Sigmoid colon (tissue), 7 donors: ENCODE results near the gene SLC9A1. TPM values are rescaled to one million over a fixed set of nuclear protein-coding genes. Genes with fewer than 3 reads are reported as not detected.
"Not testable (repeated sequence)": the region's sequence is repeated elsewhere in the genome, so short reads cannot be mapped to it uniquely, and the experiment has no call there.

Experiments
- DNase-seq: peaks from one replicate; pipeline ENCODE4 v3.0.0-alpha.2; 2019
- H3K27ac ChIP-seq, 4 donors: fragments of 200-600 bp; sonication (generic); one replicate each; pipeline ENCODE4 v1.5.1; 2016 to 2019; ENCODE audit warnings: mild to moderate bottlenecking in 1 of 4
- H3K27me3 ChIP-seq, 3 donors: fragments of 200-600 bp; sonication (generic); one replicate each; pipeline ENCODE4 v1.5.1; 2019; ENCODE audit warnings: mild to moderate bottlenecking in 1 of 3
- H3K36me3 ChIP-seq, 4 donors: fragments of 200-600 bp; sonication (generic); one replicate each; pipeline ENCODE4 v1.5.1; 2016 to 2019
- H3K4me1 ChIP-seq, 4 donors: fragments of 200-600 bp; sonication (generic); one replicate each; pipeline ENCODE4 v1.5.1; 2017 to 2019
- H3K4me3 ChIP-seq, 4 donors: fragments of 200-600 bp; sonication (generic); one replicate each; pipeline ENCODE4 v1.5.1; 2017 to 2019; ENCODE audit warnings: mild to moderate bottlenecking in 2 of 4, moderate library complexity in 1 of 4
- H3K9me3 ChIP-seq, 4 donors: fragments of 200-600 bp in 3 of 4; sonication (generic) in 3 of 4; one replicate each; pipeline versions ENCODE4 v1.5.1 to v1.6.1; 2013 to 2019
- EP300 ChIP-seq, 4 donors: sonication (generic); formaldehyde crosslinking; IDR thresholded peaks; one replicate each; pipeline ENCODE4 v1.6.1; 2017; ENCODE audit warnings: antibody characterized with exemption in 4 of 4
- POLR2A ChIP-seq, 2 donors: fragments of 450-650 bp; IDR thresholded peaks; one replicate each; pipeline ENCODE4 v1.6.1; 2016; ENCODE audit warnings: antibody characterized with exemption in 2 of 2, mild to moderate bottlenecking in 2 of 2, moderate library complexity in 2 of 2
- POLR2AphosphoS5 ChIP-seq, 4 donors: sonication (generic); formaldehyde crosslinking; IDR thresholded peaks; one replicate each; pipeline ENCODE4 v1.6.1; 2017; ENCODE audit warnings: antibody characterized with exemption in 4 of 4
- WGBS, 2 donors: extraction: QIAGEN DNeasy Blood & Tissue Kit; methylation state at CpG; one replicate each; pipeline ENCODE4 v1.1.7; 2013; 5-methylcytosine and 5-hydroxymethylcytosine counted together
- intact Hi-C: fragments of 100-400 bp; cut with DNase I; formaldehyde crosslinking; loops from one replicate; pipeline ENCODE4 v1.15.1; 2023
- polyA plus RNA-seq, 3 donors: library from polyadenylated mRNA; stranded (reverse); fragments of 200-250 nt; gene quantifications; one replicate each; pipeline ENCODE4 v1.2.3, GENCODE V29; 2013
- total RNA-seq, 4 donors: library from RNA; depleted of rRNA; stranded (reverse); fragments of >200 nt; gene quantifications; one replicate each; pipeline ENCODE4 v1.1.0, GENCODE V29; 2016
- TF ChIP-seq, protein P1 (sequence below), 4 experiments: fragments of 450-650 bp in 3 of 4; fragments of 200-600 bp in 1 of 4; IDR thresholded peaks; one replicate each; pipeline ENCODE4 v1.5.1; 2016 to 2019; ENCODE audit warnings: antibody characterized with exemption in 4 of 4, mild to moderate bottlenecking in 3 of 4, moderate library complexity in 2 of 4
- donor health status: healthy with polysubstance abuse.
- donor health status: Bipolar disorder and iron deficiency.
- donor health status: healthy.

SLC9A1 gene
- total and polyA plus RNA-seq, 7 donors: 6.0 to 64.4 (median 12.8) TPM

DNA sequence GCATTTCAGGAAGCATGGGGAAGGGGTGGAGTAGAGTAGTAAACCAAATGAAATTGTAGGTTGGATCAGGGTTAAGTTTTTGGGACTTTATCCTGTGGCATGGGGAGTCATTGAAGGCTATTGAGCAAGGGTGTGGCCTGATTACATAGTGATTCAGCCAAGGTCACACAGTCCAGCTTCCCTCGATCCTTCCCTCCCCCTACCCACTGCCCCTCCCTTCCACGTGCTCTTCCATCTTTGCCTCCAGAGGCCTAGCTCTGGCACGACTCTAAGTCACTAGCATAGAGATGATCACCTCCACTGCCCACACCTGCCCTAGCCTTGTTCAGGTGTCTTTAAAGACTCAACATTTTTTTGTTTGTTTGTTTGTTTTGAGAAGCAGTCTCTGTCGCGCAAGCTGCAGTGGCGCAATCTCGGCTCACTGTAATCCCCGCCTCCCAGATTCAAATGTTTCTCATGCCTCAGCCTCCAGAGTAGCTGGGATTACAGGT is 37.2 kb upstream of the SLC9A1 start:
- Histone ChIP-seq H3K4me1 (no peaks in the 10 kb centered on the region), H3K4me3 (no peak overlapping the region), H3K36me3 (no peaks in the 10 kb centered on the region), H3K27me3 (no peaks in the 10 kb centered on the region), H3K9me3 (no peaks in the 10 kb centered on the region), H3K27ac (peak overlapping the region in 1 of 4 donors; percentile 1)
- TF ChIP-seq, protein P1, sequence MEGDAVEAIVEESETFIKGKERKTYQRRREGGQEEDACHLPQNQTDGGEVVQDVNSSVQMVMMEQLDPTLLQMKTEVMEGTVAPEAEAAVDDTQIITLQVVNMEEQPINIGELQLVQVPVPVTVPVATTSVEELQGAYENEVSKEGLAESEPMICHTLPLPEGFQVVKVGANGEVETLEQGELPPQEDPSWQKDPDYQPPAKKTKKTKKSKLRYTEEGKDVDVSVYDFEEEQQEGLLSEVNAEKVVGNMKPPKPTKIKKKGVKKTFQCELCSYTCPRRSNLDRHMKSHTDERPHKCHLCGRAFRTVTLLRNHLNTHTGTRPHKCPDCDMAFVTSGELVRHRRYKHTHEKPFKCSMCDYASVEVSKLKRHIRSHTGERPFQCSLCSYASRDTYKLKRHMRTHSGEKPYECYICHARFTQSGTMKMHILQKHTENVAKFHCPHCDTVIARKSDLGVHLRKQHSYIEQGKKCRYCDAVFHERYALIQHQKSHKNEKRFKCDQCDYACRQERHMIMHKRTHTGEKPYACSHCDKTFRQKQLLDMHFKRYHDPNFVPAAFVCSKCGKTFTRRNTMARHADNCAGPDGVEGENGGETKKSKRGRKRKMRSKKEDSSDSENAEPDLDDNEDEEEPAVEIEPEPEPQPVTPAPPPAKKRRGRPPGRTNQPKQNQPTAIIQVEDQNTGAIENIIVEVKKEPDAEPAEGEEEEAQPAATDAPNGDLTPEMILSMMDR (IDR thresholded peaks at IDR 0.05): no peak
- TF ChIP-seq EP300 (IDR thresholded peaks at IDR 0.05): no peak
- TF ChIP-seq POLR2A (IDR thresholded peaks at IDR 0.05): no peak
- no peak for TF ChIP-seq POLR2AphosphoS5 (IDR thresholded peaks at IDR 0.05)
- intact Hi-C loops: no loop called here
- 22 to 65% methylated on average over 8 of the region's 8 CpGs for WGBS, 2 donors
- no peak for DNase-seq

DNA sequence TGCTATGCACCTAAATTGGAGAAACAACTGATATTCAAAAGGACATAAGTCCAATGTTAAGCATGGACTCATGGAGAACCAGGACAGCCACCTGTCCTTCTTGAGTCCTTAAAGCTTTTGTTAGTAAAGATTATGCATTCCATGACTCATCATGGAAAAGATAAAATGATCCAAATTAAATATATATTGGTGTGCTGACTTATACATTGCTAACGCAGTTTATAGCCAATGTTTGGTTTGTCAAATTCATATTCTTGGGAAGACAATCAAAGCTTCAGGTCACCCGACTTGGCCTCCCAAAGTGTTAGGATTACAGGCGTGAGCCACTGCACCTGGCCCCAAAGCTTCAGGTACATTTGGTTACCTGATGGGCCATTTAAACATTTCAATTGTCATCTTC is 29.7 kb upstream of the SLC9A1 start:
- not testable (repeated sequence) for DNase-seq, H3K4me1 ChIP-seq
- 63 to 82% methylated on average over 3 of the region's 3 CpGs for WGBS, 2 donors

DNA sequence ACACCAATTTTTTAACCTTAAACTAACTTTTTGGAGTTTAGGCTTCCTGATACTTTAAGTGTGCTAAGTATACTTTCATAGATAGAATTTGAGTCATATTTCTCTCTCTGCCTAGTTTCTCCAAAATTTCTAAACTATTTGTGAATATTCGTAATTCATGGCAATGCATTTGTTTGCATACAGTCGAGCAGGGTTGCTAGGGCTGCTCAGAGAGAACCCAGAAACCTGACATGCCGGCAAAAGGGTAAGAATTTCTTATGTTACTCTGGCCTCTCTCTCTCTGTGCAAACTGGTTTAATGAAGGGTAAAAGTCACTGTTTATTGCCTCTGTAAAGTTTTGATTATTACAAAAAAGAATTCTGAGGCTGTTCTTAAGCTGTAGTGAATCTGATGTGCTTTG is 25.1 kb upstream of the SLC9A1 start:
- DNase-seq: no peak
- H3K27me3 ChIP-seq: no peaks in the 10 kb centered on the region
- peaks cover 0 to 5% (median 0%) of the 10 kb centered on the region in 4 donors for H3K9me3 ChIP-seq
- WGBS, 2 donors: 16 to 68% methylated on average over 3 of the region's 3 CpGs
- H3K4me3 ChIP-seq: no peak overlapping the region
- H3K27ac ChIP-seq: no peak overlapping the region
- no peaks in the 10 kb centered on the region for H3K4me1 ChIP-seq
- TF ChIP-seq POLR2A (IDR thresholded peaks at IDR 0.05) (no peak), POLR2AphosphoS5 (IDR thresholded peaks at IDR 0.05) (no peak), EP300 (IDR thresholded peaks at IDR 0.05) (no peak)
- TF ChIP-seq, protein P1 (IDR thresholded peaks at IDR 0.05): no peak
- intact Hi-C loops: no loop called here
- H3K36me3 ChIP-seq: no peaks in the 10 kb centered on the region

More for the DNA sequence above, 29.7 kb upstream of the SLC9A1 start:
- H3K4me3 ChIP-seq, H3K36me3 ChIP-seq, H3K9me3 ChIP-seq, H3K27me3 ChIP-seq, H3K27ac ChIP-seq, intact Hi-C loops: not testable (repeated sequence)

DNA sequence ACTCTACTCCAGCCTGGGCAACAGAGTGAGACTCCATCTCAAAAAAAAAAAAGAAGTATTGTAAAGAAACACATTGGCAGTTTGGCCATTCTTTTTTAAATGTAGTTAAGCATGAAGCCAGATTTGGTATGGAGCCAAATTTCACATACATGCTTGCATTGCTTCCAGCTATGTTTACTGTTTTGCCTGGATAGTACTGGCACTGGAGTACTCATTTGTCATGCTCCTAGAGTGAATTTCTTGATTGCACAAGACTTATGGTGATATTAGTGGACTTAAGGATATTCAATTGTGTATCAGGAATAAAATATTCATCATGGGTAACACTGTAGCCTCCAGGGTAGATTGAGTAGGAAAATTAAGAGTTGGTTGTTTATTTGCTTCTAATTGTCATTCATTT is 24.5 kb upstream of the SLC9A1 start:
- Histone ChIP-seq H3K27ac (no peak overlapping the region), H3K36me3 (no peaks in the 10 kb centered on the region), H3K4me3 (no peak overlapping the region), H3K9me3 (peaks cover 0 to 5% (median 0%) of the 10 kb centered on the region in 4 donors), H3K4me1 (no peaks in the 10 kb centered on the region), H3K27me3 (no peaks in the 10 kb centered on the region)
- intact Hi-C loops: no loop called here
- no peak for DNase-seq
- TF ChIP-seq POLR2AphosphoS5 (IDR thresholded peaks at IDR 0.05) (no peak), POLR2A (IDR thresholded peaks at IDR 0.05) (no peak), EP300 (IDR thresholded peaks at IDR 0.05) (no peak)
- TF ChIP-seq, protein P1 (IDR thresholded peaks at IDR 0.05): no peak

DNA sequence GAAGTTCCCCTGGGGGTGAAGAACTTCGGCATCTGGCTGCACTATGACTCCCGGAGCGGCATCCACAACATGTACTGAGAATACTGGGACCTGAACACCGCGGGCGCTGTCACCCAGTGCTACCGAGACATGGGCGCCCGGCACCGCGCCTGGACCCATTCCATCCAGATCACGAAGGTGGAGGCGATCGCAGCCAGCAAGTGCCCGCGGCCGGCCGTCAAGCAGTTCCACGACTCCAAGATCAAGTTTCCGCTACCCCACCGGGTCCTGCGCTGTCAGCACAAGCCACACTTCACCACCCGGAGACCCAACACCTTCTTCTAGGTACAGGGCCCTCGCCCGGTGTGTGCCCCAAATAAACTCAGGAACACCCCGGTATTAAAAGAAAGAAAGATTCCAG is 22.0 kb upstream of the SLC9A1 start:
- Histone ChIP-seq H3K27me3 (no peaks in the 10 kb centered on the region), H3K36me3 (no peaks in the 10 kb centered on the region), H3K4me1 (no peaks in the 10 kb centered on the region), H3K4me3 (no peak overlapping the region), H3K9me3 (peaks cover 0 to under 1% (median 0%) of the 10 kb centered on the region in 4 donors), H3K27ac (no peak overlapping the region)
- WGBS, 2 donors: 94 to 97% methylated on average over 26 of the region's 26 CpGs
- intact Hi-C loops: no loop called here
- TF ChIP-seq POLR2A (IDR thresholded peaks at IDR 0.05): no peak
- TF ChIP-seq EP300 (IDR thresholded peaks at IDR 0.05): no peak
- TF ChIP-seq POLR2AphosphoS5 (IDR thresholded peaks at IDR 0.05): no peak
- TF ChIP-seq, protein P1 (IDR thresholded peaks at IDR 0.05): no peak
- DNase-seq: no peak
